Endothelial cell of umbilical vein (primary cell): ENCODE measurements around the gene MAPK6. TPM values are rescaled to one million over a fixed set of nuclear protein-coding genes. Genes with fewer than 3 reads are reported as not detected.

Experiments
- BruUV-seq: library from RNA; stranded (reverse); fragments of 400-500 nt; replicated peaks from 2 replicates; lab custom pipeline; 2021; lab: Mats Ljungman, UMichigan
- CTCF ChIA-PET: fragments of 300-600, 350-600 bp; sonication (Branson Sonifier 250); formaldehyde crosslinking; loops from one replicate; lab custom pipeline; 2021; ENCODE audit warnings: antibody characterized with exemption, inconsistent platforms; lab: Charles Lee
- POLR2A ChIA-PET: fragments of 300-600, 350-600 bp; sonication (Branson Sonifier 250); formaldehyde crosslinking; loops from one replicate; lab custom pipeline; 2021; ENCODE audit warnings: antibody characterized with exemption, inconsistent platforms; lab: Charles Lee
- DNase-seq: peaks from one replicate; pipeline ENCODE4 v3.0.0-alpha.2; 2011; ENCODE audit warnings: low read depth, low spot score
- FAIRE-seq: peaks from 2 replicates; lab custom pipeline; 2011; peaks lifted over from hg19 to GRCh38; lab: Jason Lieb, UNC
- H2AFZ ChIP-seq: 2 replicates; pipeline ENCODE4 v1.6.0; 2012; ENCODE audit warnings: low read depth, low read length, control low read depth, inconsistent platforms
- H3K27ac ChIP-seq: 2 replicates; pipeline ENCODE4 v1.5.1; 2011; ENCODE audit warnings: low read depth, mild to moderate bottlenecking, control low read depth, low read length, moderate library complexity; ENCODE audit not compliant: insufficient read depth
- H3K27me3 ChIP-seq, 2 experiments: 2 replicates each; pipeline versions ENCODE4 v1.6.0 to v1.6.1; 2011; ENCODE audit warnings: low read length in 2 of 2, mixed read lengths in 1 of 2; ENCODE audit not compliant: control insufficient read depth in 2 of 2, insufficient read depth in 2 of 2
- H3K36me3 ChIP-seq, 2 experiments: 2 replicates in 1 of 2; 3 replicates in 1 of 2; pipeline ENCODE4 v1.5.1; 2011; ENCODE audit warnings: low read length in 2 of 2, mild to moderate bottlenecking in 1 of 2, moderate library complexity in 1 of 2; ENCODE audit not compliant: control insufficient read depth in 2 of 2, insufficient read depth in 2 of 2; ENCODE audit errors: extremely low read depth in 1 of 2
- H3K4me1 ChIP-seq: 3 replicates; pipeline ENCODE4 v1.5.1; 2011; ENCODE audit warnings: mild to moderate bottlenecking, low read length; ENCODE audit not compliant: control insufficient read depth, insufficient read depth; ENCODE audit errors: extremely low read depth
- H3K4me2 ChIP-seq: 2 replicates; pipeline ENCODE4 v1.6.1; 2011; ENCODE audit warnings: low read length, control low read depth, mixed read lengths; ENCODE audit not compliant: insufficient read depth
- H3K4me3 ChIP-seq, 3 experiments: fragments of 200-600 bp in 1 of 3; sonication (generic), shearing (Covaris generic) in 1 of 3; replicated peaks in 1 of 3; 2 replicates each; pipeline ENCODE4 v1.5.1; 2011 to 2016; ENCODE audit warnings: control low read depth in 3 of 3, low read length in 3 of 3, mild to moderate bottlenecking in 2 of 3, inconsistent platforms in 1 of 3, low read depth in 1 of 3, moderate library complexity in 1 of 3; ENCODE audit not compliant: insufficient read depth in 1 of 3
- H3K79me2 ChIP-seq: 2 replicates; pipeline ENCODE4 v1.6.0; 2012; ENCODE audit warnings: low read length, inconsistent platforms; ENCODE audit not compliant: control insufficient read depth, insufficient read depth
- H3K9ac ChIP-seq: replicated peaks from 2 replicates; pipeline ENCODE3; 2011; ENCODE audit warnings: low read length, control low read depth; ENCODE audit not compliant: insufficient read depth; ENCODE audit errors: extremely low read depth
- H3K9me1 ChIP-seq: replicated peaks from 3 replicates; pipeline ENCODE4 v1.6.0; 2011; ENCODE audit warnings: mild to moderate bottlenecking, low read length; ENCODE audit not compliant: control insufficient read depth, insufficient read depth; ENCODE audit errors: extremely low read depth
- H3K9me3 ChIP-seq: replicated peaks from 2 replicates; pipeline ENCODE4 v1.5.1; 2012; ENCODE audit warnings: low read length, inconsistent platforms; ENCODE audit not compliant: control insufficient read depth, insufficient read depth
- H4K20me1 ChIP-seq: replicated peaks from 2 replicates; pipeline ENCODE3; 2011; ENCODE audit warnings: mild to moderate bottlenecking, low read length; ENCODE audit not compliant: control insufficient read depth, insufficient read depth; ENCODE audit errors: extremely low read depth
- CTCF ChIP-seq, 2 donors: IDR thresholded peaks; 1 replicate in 1 of 2; 2 replicates in 1 of 2; pipeline ENCODE4 v1.5.1; 2011; ENCODE audit warnings: low read length in 2 of 2, mild to moderate bottlenecking in 2 of 2, moderate library complexity in 2 of 2, control low read depth in 1 of 2, inconsistent platforms in 1 of 2, low read depth in 1 of 2; ENCODE audit not compliant: insufficient read depth in 1 of 2; ENCODE audit errors: extremely low read depth in 1 of 2
- EZH2 ChIP-seq: IDR thresholded peaks from 2 replicates; pipeline ENCODE4 v1.6.1; 2012; ENCODE audit warnings: borderline replicate concordance, low read depth, mild to moderate bottlenecking, moderate library complexity, low read length, inconsistent platforms; ENCODE audit not compliant: severe bottlenecking
- FOS ChIP-seq: IDR thresholded peaks from 2 replicates; pipeline ENCODE4 v1.6.1; 2011; ENCODE audit warnings: mild to moderate bottlenecking, low read length, moderate library complexity, borderline replicate concordance; ENCODE audit not compliant: insufficient read depth
- GATA2 ChIP-seq: IDR thresholded peaks from 2 replicates; pipeline ENCODE4 v1.7.0; 2011; ENCODE audit warnings: low read depth, mild to moderate bottlenecking, moderate library complexity, mixed read lengths, low read length; ENCODE audit not compliant: insufficient read length, insufficient read depth
- JUN ChIP-seq: IDR thresholded peaks from 2 replicates; pipeline ENCODE4 v1.6.1; 2011; ENCODE audit warnings: borderline replicate concordance, low read depth; ENCODE audit not compliant: insufficient read length, insufficient read depth
- MYC ChIP-seq: IDR thresholded peaks from one replicate; pipeline ENCODE4 v1.6.1; 2011; ENCODE audit warnings: mild to moderate bottlenecking, low read depth, low read length
- POLR2A ChIP-seq: IDR thresholded peaks from 2 replicates; pipeline ENCODE4 v1.6.1; 2012; ENCODE audit warnings: low read depth, mild to moderate bottlenecking, control low read depth, low read length
- POLR2AphosphoS5 ChIP-seq: IDR thresholded peaks from 2 replicates; pipeline ENCODE4 v1.6.1; 2012; ENCODE audit warnings: low read depth, mild to moderate bottlenecking, control low read depth, low read length, moderate library complexity; ENCODE audit not compliant: insufficient read depth
- dilution Hi-C: fragments of 300-500 bp; cut with MboI; formaldehyde crosslinking; loops from one replicate; pipeline ENCODE4 v1.15.0; 2019; ENCODE audit warnings: low sequenced_read_pairs; ENCODE audit not compliant: extremely low pct_ligation_motif_present
- intact Hi-C: fragments of 100-400 bp; cut with micrococcal nuclease; formaldehyde crosslinking; loops from one replicate; pipeline ENCODE4 v1.10.0; 2022
- polyA plus RNA-seq, 4 experiments: library from polyadenylated mRNA; depleted of rRNA in 3 of 4; stranded (reverse) in 3 of 4; unstranded in 1 of 4; fragments of >200 nt; gene quantifications; 2 replicates each; pipeline versions ENCODE4 v1.2.1 to v1.2.3, GENCODE V29; 2011 to 2012; ENCODE audit warnings: missing spikeins in 1 of 4
- total RNA-seq: library from RNA; stranded (reverse); gene quantifications from 2 replicates; pipeline ENCODE4 v1.2.3, GENCODE V29; 2021
- TF ChIP-seq, protein P1 (sequence below): IDR thresholded peaks from 2 replicates; pipeline ENCODE4 v1.6.1; 2011; ENCODE audit not compliant: insufficient read depth, insufficient read length

Gene MAPK6
- total and polyA plus RNA-seq, 2 donors (not counting 3 experiments of a cell fraction or from before 2014, with no cell fraction given) = 10.9 to 37.4 TPM

DNA sequence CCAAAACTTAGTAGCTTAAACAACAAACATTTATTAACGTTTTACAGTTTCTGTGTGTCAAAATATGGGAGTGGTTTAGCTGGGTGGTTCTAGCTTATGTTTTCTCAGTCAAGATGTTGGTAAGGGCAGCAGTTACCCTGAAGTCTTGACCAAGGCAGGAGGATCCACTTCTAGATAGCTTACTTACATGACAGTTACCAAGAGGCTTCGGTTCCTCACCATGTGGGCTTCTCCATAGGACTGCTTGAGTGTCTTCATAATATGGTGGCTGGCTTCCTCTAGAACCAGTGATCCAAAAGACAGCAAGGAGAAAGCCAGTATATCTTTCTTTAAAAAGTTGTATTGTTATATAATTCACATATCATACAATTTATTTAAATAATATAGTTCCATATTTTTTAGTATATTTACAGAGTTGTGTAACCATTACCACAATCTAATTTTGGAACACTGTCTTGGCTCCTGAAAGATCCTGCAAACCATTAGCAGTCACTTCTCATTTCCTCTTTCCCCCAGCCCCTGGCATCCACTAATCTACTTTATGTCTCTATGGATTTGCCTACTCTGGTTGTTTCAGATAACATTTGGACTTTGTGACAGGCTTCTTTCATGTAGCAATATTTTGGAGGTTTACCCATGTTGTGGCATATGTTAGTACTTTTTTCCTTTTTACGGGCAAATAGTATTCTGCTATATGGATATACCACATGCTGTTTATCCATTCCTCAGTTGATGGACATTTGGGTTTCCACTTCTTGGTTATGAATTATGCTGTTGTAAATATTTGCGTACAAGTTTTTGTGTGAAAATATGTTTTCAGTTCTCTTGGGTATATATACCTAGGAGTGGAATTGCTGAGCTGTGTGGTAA lies 33.3 kb downstream of the MAPK6 start:
- H3K4me3 ChIP-seq = no peak overlapping the region
- no peak for FAIRE-seq
- no peaks in the 10 kb centered on the region for H3K9me3 ChIP-seq
- POLR2A ChIA-PET = no interaction called here
- CTCF ChIA-PET = interaction anchor here (0.7 to 1.7 kb wide), 3 partner anchors 16 to 31 kb away, joined by 3 to 6 read pairs (median 3); no protein-coding TSS in a partner anchor
- no peak overlapping the region for H3K9ac ChIP-seq
- no peak overlapping the region for H3K4me2 ChIP-seq
- H4K20me1 ChIP-seq = no peaks in the 10 kb centered on the region
- dilution Hi-C loops (no loop called here), intact Hi-C loops (no loop called here)
- no peaks in the 10 kb centered on the region for H3K9me1 ChIP-seq
- no peak for TF ChIP-seq FOS
- TF ChIP-seq GATA2 = no peak
- TF ChIP-seq, protein P1, sequence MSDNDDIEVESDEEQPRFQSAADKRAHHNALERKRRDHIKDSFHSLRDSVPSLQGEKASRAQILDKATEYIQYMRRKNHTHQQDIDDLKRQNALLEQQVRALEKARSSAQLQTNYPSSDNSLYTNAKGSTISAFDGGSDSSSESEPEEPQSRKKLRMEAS = no peak
- no peak for TF ChIP-seq EZH2
- TF ChIP-seq POLR2AphosphoS5 = no peak
- no peak for TF ChIP-seq JUN
- TF ChIP-seq POLR2A = no peak
- TF ChIP-seq CTCF (IDR thresholded peaks at IDR 0.05; ENCODE audit: extremely low read depth in 1 of 2, insufficient read depth in 1 of 2, low read depth in 1 of 2, low read length in 2 of 2) = no peak
- TF ChIP-seq MYC = no peak
- H3K36me3 ChIP-seq = peaks cover 3 to 15% of the 10 kb centered on the region in 2 experiments
- BruUV-seq = no TSS peak
- no peak for DNase-seq
- no peak overlapping the region for H2AFZ ChIP-seq
- no peak overlapping the region for H3K27ac ChIP-seq
- H3K4me1 ChIP-seq = peaks cover 5% of the 10 kb centered on the region
- no peaks in the 10 kb centered on the region for H3K27me3 ChIP-seq
- H3K79me2 ChIP-seq = peaks cover 4% of the 10 kb centered on the region
